ENCODE data around the gene CCDC160.
"Not testable (repeated sequence)": the region's sequence is repeated elsewhere in the genome, so short reads cannot be mapped to it uniquely, and the experiment has no call there.

Gene CCDC160

DNA sequence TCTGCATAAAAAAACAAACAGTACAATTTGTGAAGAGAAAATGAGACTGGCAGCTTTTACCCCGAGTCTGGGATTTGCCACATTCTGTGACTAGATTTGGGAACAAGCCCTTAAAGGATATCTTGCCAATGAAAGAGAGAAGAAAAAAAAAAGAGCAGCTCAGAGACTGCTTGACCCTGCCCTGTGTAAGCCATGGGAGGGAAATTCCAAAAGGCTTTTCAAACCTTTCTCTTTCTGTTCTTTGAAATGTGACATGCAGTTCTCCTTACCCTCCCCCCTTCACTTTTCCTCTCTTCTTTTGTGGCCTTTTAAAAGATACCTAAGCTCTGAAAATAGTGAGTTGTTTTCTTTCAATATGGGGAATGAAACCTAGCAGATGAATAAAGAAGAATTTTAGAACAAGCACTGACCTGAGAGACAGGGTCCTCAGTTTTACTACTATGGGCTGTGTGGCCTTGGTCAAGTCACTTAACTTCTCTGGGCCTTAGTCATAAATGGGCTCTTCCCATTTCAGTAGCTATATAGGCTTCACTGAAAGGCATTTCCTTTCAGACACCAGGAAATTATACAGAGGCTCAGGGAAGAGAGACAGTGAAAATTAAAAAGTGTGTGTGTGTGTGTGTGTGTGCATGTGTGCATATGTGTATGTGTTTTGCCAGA, 5.1 kb downstream of the CCDC160 start:
- Histone ChIP-seq H3K27ac (ENCODE audit: low read length) (no peak overlapping the region), H3K27me3 (ENCODE audit: control insufficient read depth in 1 of 2, insufficient read depth in 2 of 2, low read length in 2 of 2) (no peaks in the 10 kb centered on the region), H3K4me3 (ENCODE audit: low read length in 2 of 2) (no peak overlapping the region), H3K4me1 (ENCODE audit: control insufficient read depth, insufficient read depth, low read length) (no peaks in the 10 kb centered on the region), H3K9me3 (ENCODE audit: control insufficient read depth in 2 of 2, low read length in 2 of 2) (no peaks in the 10 kb centered on the region), H3K9ac (ENCODE audit: low read length in 2 of 2) (no peak overlapping the region), H3K36me3 (ENCODE audit: control insufficient read depth in 2 of 2, insufficient read depth in 2 of 2, low read length in 2 of 2) (no peaks in the 10 kb centered on the region)

DNA sequence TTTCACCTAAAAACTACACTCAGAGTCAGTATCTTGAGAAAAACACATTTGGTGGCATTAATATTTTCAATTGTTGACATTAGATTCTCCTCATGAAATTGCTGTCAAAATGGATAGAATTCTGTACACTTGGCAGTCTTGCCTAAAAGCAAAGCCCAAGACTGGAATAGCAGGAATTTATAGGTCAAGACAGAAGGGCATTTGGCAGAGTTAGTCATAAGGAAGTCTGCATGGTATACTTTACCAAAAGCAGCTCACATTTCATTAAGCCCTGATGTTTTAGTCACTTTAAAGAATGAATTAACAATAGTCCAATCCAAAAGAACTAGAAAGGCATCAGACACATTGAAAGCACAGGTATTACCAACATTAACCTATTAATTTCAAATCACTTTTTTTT, 7.1 kb downstream of the CCDC160 start:
- Histone ChIP-seq H3K27me3 (ENCODE audit: control insufficient read depth in 1 of 2, insufficient read depth in 2 of 2, low read length in 2 of 2) (peaks cover 0 to 2% of the 10 kb centered on the region in 2 donors), H3K4me3 (ENCODE audit: low read length in 2 of 2) (no peak overlapping the region), H3K4me1 (ENCODE audit: control insufficient read depth, insufficient read depth, low read length) (no peaks in the 10 kb centered on the region), H3K9ac (ENCODE audit: low read length in 2 of 2) (no peak overlapping the region), H3K27ac (ENCODE audit: low read length) (no peak overlapping the region), H3K9me3 (ENCODE audit: control insufficient read depth in 2 of 2, low read length in 2 of 2) (no peaks in the 10 kb centered on the region), H3K36me3 (ENCODE audit: control insufficient read depth in 2 of 2, insufficient read depth in 2 of 2, low read length in 2 of 2) (no peaks in the 10 kb centered on the region)

DNA sequence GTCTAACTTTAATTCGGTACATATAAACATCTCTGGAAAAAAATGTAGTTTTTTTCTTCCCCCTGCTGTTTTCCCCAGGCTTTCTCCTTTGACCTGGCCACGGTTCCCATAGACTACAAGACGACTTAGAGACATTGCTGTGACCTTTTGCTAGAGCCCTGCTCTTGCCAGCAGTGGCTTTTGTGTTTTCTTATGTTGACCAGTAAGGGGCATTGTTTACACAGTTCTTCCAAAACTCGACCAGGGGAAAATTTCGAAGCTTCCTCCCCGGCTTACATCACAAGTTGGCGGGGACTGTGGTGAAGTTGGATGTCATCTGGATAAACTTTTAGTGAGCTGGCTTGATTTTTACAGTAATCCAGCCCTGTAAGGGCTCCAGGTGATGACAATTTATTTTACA, 9.3 kb downstream of the CCDC160 start:
- H3K4me3 ChIP-seq (ENCODE audit: low read length in 2 of 2) = no peak overlapping the region
- no peaks in the 10 kb centered on the region for H3K36me3 ChIP-seq (ENCODE audit: control insufficient read depth in 2 of 2, insufficient read depth in 2 of 2, low read length in 2 of 2)
- no peaks in the 10 kb centered on the region for H3K4me1 ChIP-seq (ENCODE audit: control insufficient read depth, insufficient read depth, low read length)
- no peaks in the 10 kb centered on the region for H3K9me3 ChIP-seq (ENCODE audit: control insufficient read depth in 2 of 2, low read length in 2 of 2)
- H3K27ac ChIP-seq (ENCODE audit: low read length) = no peak overlapping the region
- peaks cover 0 to 3% of the 10 kb centered on the region in 2 donors for H3K27me3 ChIP-seq (ENCODE audit: control insufficient read depth in 1 of 2, insufficient read depth in 2 of 2, low read length in 2 of 2)
- H3K9ac ChIP-seq (ENCODE audit: low read length in 2 of 2) = no peak overlapping the region

DNA sequence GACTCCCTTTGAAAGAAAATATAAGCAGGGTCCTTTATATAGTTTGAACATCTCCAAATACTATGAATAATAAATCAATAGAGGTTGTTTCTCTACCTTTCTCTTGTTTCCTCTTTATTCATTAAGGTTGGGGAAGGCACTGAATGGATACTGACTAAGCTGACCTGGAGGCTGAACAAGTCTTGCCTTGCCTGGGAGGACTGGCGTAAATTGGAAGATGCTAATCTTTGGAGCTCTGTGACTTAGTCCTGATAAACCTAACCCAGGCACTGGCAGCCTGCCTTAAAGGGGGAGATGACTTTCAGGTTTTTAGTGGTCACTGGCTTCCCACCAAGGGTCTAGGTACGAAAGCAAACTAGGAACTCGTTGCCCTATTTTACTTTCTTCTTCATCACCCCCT, 10.5 kb downstream of the CCDC160 start:
- Histone ChIP-seq H3K9me3 (ENCODE audit: control insufficient read depth in 2 of 2, low read length in 2 of 2) (no peaks in the 10 kb centered on the region), H3K4me1 (ENCODE audit: control insufficient read depth, insufficient read depth, low read length) (no peaks in the 10 kb centered on the region), H3K4me3 (ENCODE audit: low read length in 2 of 2) (no peak overlapping the region), H3K27me3 (ENCODE audit: control insufficient read depth in 1 of 2, insufficient read depth in 2 of 2, low read length in 2 of 2) (peaks cover 0 to 3% of the 10 kb centered on the region in 2 donors), H3K27ac (ENCODE audit: low read length) (no peak overlapping the region), H3K9ac (ENCODE audit: low read length in 2 of 2) (no peak overlapping the region), H3K36me3 (ENCODE audit: control insufficient read depth in 2 of 2, insufficient read depth in 2 of 2, low read length in 2 of 2) (no peaks in the 10 kb centered on the region)

GRCh38 chrX:134249241-134249640, 12.3 kb downstream of the CCDC160 start:
- Histone ChIP-seq H3K9ac (ENCODE audit: low read length in 2 of 2) (no peak overlapping the region), H3K27ac (ENCODE audit: low read length) (no peak overlapping the region), H3K4me3 (ENCODE audit: low read length in 2 of 2) (no peak overlapping the region), H3K36me3 (ENCODE audit: control insufficient read depth in 2 of 2, insufficient read depth in 2 of 2, low read length in 2 of 2) (no peaks in the 10 kb centered on the region), H3K9me3 (ENCODE audit: control insufficient read depth in 2 of 2, low read length in 2 of 2) (no peaks in the 10 kb centered on the region), H3K4me1 (ENCODE audit: control insufficient read depth, insufficient read depth, low read length) (no peaks in the 10 kb centered on the region), H3K27me3 (ENCODE audit: control insufficient read depth in 1 of 2, insufficient read depth in 2 of 2, low read length in 2 of 2) (peaks cover 0 to 3% of the 10 kb centered on the region in 2 donors)

GRCh38 chrX:134251241-134251640, 14.3 kb downstream of the CCDC160 start:
- H3K4me3 ChIP-seq (ENCODE audit: low read length in 2 of 2) = no peak overlapping the region
- peaks cover 0 to 5% of the 10 kb centered on the region in 2 donors for H3K27me3 ChIP-seq (ENCODE audit: control insufficient read depth in 1 of 2, insufficient read depth in 2 of 2, low read length in 2 of 2)
- no peak overlapping the region for H3K27ac ChIP-seq (ENCODE audit: low read length)
- no peaks in the 10 kb centered on the region for H3K9me3 ChIP-seq (ENCODE audit: control insufficient read depth in 2 of 2, low read length in 2 of 2)
- no peak overlapping the region for H3K9ac ChIP-seq (ENCODE audit: low read length in 2 of 2)
- H3K36me3 ChIP-seq (ENCODE audit: control insufficient read depth in 2 of 2, insufficient read depth in 2 of 2, low read length in 2 of 2) = no peaks in the 10 kb centered on the region
- H3K4me1 ChIP-seq (ENCODE audit: control insufficient read depth, insufficient read depth, low read length) = no peaks in the 10 kb centered on the region

- H3K9me3 ChIP-seq (ENCODE audit: control insufficient read depth in 2 of 2, low read length in 2 of 2) = no peaks in the 10 kb centered on the region
- H3K4me3 ChIP-seq (ENCODE audit: low read length in 2 of 2) = no peak overlapping the region
- no peak overlapping the region for H3K27ac ChIP-seq (ENCODE audit: low read length)
- H3K9ac ChIP-seq (ENCODE audit: low read length in 2 of 2) = no peak overlapping the region
- H3K27me3 ChIP-seq (ENCODE audit: control insufficient read depth in 1 of 2, insufficient read depth in 2 of 2, low read length in 2 of 2) = peaks cover 0 to 6% of the 10 kb centered on the region in 2 donors
- no peaks in the 10 kb centered on the region for H3K4me1 ChIP-seq (ENCODE audit: control insufficient read depth, insufficient read depth, low read length)
- no peaks in the 10 kb centered on the region for H3K36me3 ChIP-seq (ENCODE audit: control insufficient read depth in 2 of 2, insufficient read depth in 2 of 2, low read length in 2 of 2)
Measured at GRCh38 chrX:134254511-134254910, 17.5 kb downstream of the CCDC160 start.

GRCh38 chrX:134255555-134255954, 18.6 kb downstream of the CCDC160 start:
- Histone ChIP-seq H3K9me3 (ENCODE audit: control insufficient read depth in 2 of 2, low read length in 2 of 2) (no peaks in the 10 kb centered on the region), H3K4me1 (ENCODE audit: control insufficient read depth, insufficient read depth, low read length) (no peaks in the 10 kb centered on the region), H3K36me3 (ENCODE audit: control insufficient read depth in 2 of 2, insufficient read depth in 2 of 2, low read length in 2 of 2) (no peaks in the 10 kb centered on the region), H3K4me3 (ENCODE audit: low read length in 2 of 2) (no peak overlapping the region), H3K27me3 (ENCODE audit: control insufficient read depth in 1 of 2, insufficient read depth in 2 of 2, low read length in 2 of 2) (peaks cover 0 to 9% of the 10 kb centered on the region in 2 donors), H3K27ac (ENCODE audit: low read length) (no peak overlapping the region), H3K9ac (ENCODE audit: low read length in 2 of 2) (no peak overlapping the region)

GRCh38 chrX:134256684-134257083, 19.7 kb downstream of the CCDC160 start:
- Histone ChIP-seq H3K27me3 (ENCODE audit: control insufficient read depth in 1 of 2, insufficient read depth in 2 of 2, low read length in 2 of 2) (peaks cover 0 to 9% of the 10 kb centered on the region in 2 donors), H3K36me3 (ENCODE audit: control insufficient read depth in 2 of 2, insufficient read depth in 2 of 2, low read length in 2 of 2) (no peaks in the 10 kb centered on the region), H3K27ac (ENCODE audit: low read length) (no peak overlapping the region), H3K4me1 (ENCODE audit: control insufficient read depth, insufficient read depth, low read length) (no peaks in the 10 kb centered on the region), H3K9ac (ENCODE audit: low read length in 2 of 2) (no peak overlapping the region), H3K9me3 (ENCODE audit: control insufficient read depth in 2 of 2, low read length in 2 of 2) (no peaks in the 10 kb centered on the region), H3K4me3 (ENCODE audit: low read length in 2 of 2) (no peak overlapping the region)

GRCh38 chrX:134258202-134258601, 21.2 kb downstream of the CCDC160 start:
- no peaks in the 10 kb centered on the region for H3K9me3 ChIP-seq (ENCODE audit: control insufficient read depth in 2 of 2, low read length in 2 of 2)
- peaks cover 0 to 9% of the 10 kb centered on the region in 2 donors for H3K27me3 ChIP-seq (ENCODE audit: control insufficient read depth in 1 of 2, insufficient read depth in 2 of 2, low read length in 2 of 2)
- no peaks in the 10 kb centered on the region for H3K36me3 ChIP-seq (ENCODE audit: control insufficient read depth in 2 of 2, insufficient read depth in 2 of 2, low read length in 2 of 2)
- H3K4me3 ChIP-seq (ENCODE audit: low read length in 2 of 2) = no peak overlapping the region
- H3K4me1 ChIP-seq (ENCODE audit: control insufficient read depth, insufficient read depth, low read length) = no peaks in the 10 kb centered on the region
- H3K27ac ChIP-seq (ENCODE audit: low read length) = no peak overlapping the region
- no peak overlapping the region for H3K9ac ChIP-seq (ENCODE audit: low read length in 2 of 2)

DNA sequence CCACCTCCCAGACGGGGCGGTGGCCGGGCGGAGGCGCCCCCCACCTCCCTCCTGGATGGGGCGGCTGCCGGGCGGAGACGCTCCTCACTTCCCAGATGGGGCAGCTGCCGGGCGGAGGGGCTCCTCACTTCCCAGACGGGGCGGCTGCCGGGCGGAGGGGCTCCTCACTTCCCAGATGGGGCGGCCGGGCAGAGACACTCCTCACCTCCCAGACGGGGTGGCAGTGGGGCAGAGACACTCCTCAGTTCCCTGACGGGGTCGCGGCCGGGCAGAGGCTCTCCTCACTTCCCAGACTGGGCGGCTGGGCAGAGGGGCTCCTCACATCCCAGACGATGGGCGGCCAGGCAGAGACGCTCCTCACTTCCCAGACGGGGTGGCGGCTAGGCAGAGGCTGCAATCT, 49.0 kb downstream of the CCDC160 start:
- H3K36me3 ChIP-seq (ENCODE audit: control insufficient read depth in 2 of 2, insufficient read depth in 2 of 2, low read length in 2 of 2); H3K4me3 ChIP-seq (ENCODE audit: low read length in 2 of 2); H3K27ac ChIP-seq (ENCODE audit: low read length); H3K4me1 ChIP-seq (ENCODE audit: control insufficient read depth, insufficient read depth, low read length); H3K27me3 ChIP-seq (ENCODE audit: control insufficient read depth in 1 of 2, insufficient read depth in 2 of 2, low read length in 2 of 2); H3K9me3 ChIP-seq (ENCODE audit: control insufficient read depth in 2 of 2, low read length in 2 of 2); H3K9ac ChIP-seq (ENCODE audit: low read length in 2 of 2): not testable (repeated sequence)

Measured in stomach smooth muscle (tissue), 2 donors.